Nucleus accumbens (tissue), 56 donors: ENCODE data around the gene KRT32.

Source experiments
- DNase-seq, 56 donors: peaks; one replicate each; lab custom pipeline; 2025; lab: John Stamatoyannopoulos, UW

Gene KRT32

DNA sequence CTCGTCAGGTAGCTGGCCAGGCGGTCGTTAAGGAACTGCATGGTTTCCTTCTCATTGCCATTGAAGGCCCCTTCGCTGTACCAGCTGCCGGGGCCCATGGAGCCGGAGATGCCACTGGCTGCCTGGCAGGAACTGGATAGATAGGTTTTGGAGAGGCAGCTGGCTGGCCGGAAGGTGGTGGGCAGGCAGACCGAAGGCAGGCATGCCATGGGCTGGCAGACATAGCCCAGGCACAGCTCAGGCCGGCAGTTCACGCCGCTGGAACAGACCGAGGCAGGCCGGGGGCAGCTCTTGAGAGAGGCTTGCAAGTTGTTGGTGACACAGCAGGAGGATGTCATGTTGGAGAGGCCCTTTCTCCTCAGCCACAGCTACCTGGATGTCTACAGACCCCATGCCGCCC, at the start of gene KRT32:
KRT32 (minus strand) TSS at position 399 of the 400 bp plus-strand sequence; CDS start at position 338, 61 bp downstream.
- no peak for DNase-seq

DNA sequence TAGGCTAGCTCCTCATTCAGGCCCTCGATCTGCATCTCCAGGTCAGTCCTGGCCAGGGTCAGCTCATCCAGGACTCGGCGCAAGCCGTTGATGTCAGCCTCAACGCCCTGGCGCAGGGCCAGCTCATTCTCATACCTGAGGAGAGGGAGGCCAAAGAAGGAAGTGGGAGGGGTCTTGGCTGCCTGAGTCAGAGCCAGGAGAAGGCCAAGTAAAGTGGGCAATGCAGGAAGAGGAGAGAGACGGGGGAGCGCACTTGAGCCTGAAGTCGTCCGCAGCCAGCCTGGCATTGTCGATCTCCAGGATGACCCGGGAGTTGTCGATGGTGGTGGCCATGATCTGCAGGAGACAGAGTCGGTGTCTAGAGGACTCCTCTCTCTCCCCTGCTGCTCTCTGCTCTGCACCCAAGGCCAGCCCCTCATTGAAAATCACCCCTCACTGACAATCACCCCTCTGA, 49.7 kb upstream of the KRT32 start:
- no peak for DNase-seq

DNA sequence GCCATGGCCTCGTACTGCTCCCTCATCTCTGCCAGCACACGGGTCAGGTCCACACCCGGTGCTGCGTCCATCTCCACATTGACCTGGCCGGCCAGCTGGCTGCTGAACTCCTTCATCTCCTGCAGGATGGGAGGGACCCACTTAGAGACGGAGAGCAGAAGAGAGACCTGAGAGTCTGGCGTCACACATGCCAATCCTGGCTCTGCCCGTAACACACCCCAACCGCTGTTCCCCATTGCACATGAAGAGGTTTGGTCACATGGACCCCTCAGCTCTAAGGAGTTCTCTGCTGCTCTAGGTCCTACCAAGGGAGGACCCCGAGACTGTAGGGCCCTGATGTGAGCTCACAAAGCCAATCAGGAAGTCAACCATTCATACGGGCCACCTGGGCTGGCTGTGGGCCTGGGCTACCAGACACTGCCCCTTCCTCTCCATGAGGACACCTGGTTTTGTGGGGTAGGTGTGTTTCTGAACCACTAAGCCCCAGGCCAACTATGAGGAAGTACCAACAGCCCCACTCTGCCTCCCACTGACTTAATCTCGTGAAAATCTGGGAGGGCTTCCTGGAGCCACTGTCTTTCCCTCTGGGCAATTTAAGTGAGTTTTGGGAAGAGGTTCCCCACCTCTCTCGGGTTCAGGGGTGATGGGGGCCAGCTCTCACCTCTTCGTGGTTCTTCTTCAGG, 49.1 kb upstream of the KRT32 start:
- DNase-seq, result no peak

DNA sequence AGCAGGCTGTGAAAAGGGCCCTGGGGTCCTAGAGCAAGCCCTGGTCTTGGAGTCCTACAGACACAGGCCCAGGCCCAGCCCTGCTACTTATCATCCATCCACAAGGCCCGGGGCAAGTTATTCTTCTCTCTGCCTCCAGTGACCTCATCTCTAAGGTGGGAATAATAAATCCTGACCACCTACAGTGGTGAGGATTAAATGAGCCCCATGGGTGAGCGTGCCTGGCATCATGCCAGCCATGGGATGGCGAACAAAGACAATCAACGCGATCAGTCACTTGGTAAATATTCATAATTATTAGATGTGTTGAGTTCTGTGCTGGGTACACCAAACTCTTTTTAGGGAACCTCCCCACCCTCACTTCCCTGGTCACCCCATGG, 46.0 kb upstream of the KRT32 start:
- DNase-seq, result no peak

DNA sequence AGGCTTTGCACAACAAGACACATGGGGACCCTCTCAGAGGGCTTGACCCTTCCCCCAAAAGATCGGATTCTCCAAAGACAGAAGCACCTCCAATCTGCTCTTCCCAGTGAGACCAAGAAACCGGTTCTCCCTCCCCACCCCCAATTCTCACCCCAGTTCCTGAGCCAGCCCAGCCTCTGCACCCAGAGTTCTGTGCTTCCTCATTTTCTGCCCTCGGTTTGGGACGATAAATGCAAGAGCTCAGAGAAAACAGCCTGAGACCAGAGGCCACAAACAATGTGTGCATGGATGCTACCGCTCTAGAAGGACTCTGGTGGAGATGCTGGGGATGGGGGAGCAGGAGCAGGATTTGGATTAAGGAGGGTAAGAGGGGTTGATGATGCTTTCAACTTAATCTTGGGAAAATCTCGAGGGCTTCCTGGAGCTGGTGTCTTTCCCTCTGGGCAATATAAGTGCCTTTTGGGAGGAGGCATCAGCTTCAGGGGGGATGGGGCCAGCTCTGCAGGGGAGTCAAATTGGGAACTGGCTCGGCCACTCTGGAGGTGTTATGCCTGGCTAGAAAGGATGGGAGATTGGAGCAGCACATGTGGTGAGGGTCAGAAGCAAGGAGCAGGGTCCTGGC, 45.5 kb upstream of the KRT32 start:
- DNase-seq, result no peak

DNA sequence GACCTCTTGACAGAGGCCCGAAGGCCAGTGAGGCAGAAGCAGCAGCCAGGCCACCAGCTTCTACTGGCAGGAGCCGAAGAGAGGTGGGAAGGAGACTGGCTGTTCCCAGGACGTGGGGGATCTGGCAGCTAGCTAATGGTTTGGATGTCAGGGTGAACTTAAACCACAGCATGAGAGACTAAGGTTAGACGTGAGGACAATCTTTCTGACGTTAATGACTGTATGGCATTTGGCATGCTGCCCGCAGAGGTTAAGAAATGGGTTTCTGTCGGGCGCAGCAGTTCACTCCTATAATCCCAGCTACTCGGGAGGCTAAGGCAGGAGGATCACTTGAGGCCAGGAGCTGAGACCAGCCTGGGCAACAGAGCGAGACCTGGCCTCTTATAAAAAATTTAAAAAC, 44.5 kb upstream of the KRT32 start:
- no peak for DNase-seq

DNA sequence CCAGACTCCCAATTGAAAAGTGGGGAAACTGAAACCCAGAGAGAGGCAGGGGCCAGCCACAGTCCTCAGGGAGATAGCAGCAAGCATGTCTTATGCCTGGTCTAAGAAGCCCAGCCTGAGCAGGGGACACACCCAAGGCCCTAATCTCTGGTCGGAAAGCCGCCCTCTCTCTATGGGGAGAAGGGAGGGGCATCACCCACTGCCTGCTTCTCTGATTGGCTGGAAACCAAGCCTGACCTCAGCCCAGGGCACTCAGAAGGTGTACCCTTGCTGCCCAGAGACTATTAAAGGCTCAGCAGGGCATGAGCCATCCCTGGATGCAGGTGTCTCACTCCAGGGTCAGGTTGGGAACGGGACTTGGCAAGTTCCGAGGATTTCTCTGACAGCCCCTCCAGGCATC, 43.9 kb upstream of the KRT32 start:
- no peak for DNase-seq

DNA sequence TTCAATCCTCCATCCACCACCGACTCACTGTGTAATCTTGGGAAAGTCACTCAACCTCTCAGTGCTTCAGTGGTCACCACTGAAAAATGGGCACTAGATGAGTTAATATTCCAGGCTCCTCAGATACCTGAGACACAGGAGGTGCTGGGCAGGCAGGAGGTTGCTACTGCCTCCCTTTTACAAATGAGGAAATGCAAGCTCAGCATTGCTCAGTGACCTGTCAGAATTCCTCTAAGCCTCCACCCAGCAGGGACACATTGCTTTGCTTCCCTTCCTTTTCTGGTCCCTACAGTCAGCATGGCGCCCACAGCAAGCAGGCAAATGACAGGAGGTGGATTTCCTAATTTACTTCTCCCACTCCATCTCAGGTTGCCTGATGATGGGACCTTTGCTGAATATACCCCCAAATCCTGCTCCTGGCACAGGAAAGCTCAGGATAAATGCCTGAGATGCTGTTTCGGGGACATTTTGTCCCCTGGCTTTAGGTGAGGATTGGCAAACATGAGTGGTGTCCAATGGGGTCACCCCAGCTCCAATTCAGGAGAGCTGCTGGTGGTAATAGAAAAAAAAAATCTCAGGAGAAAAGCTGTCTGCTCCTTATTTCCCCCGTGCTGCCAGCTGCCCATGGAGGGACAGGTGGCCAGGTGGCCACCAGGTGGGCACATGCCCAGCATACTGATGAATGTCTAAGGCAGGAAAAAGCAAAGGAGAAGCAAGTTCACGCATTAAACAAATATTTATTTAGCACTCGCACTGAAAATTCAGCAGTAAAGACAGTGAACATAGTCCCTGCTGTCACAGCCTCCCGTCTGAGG, 43.3 kb upstream of the KRT32 start:
- DNase-seq, result no peak

DNA sequence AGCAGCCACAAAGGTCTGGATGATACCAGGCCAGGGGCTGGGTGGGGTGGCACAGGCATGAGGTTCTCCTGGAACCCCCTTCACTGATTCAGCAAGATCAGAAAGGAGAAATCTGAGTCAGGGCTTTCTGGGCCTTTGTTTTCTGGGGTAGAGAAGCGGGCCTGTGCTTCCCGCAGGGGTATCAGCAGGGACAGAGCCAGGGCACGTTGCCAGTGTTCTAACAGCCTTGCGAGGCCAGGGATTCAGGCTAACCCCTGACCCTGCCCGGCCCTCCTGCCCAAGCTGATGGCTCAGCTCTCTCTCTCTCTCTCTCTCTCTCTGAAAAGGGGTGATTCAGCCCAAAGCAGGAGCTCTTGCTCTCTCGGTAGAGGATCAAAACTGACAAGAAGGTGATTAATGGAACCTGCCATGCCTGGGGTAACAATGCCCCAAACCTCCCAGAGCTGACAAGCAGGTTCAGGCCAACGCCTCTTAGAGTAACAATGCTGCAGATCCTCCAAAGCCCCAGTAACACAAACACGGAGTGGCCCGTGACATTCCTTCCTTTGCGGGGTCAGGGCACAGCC, 40.2 kb upstream of the KRT32 start:
- DNase-seq, result no peak

DNA sequence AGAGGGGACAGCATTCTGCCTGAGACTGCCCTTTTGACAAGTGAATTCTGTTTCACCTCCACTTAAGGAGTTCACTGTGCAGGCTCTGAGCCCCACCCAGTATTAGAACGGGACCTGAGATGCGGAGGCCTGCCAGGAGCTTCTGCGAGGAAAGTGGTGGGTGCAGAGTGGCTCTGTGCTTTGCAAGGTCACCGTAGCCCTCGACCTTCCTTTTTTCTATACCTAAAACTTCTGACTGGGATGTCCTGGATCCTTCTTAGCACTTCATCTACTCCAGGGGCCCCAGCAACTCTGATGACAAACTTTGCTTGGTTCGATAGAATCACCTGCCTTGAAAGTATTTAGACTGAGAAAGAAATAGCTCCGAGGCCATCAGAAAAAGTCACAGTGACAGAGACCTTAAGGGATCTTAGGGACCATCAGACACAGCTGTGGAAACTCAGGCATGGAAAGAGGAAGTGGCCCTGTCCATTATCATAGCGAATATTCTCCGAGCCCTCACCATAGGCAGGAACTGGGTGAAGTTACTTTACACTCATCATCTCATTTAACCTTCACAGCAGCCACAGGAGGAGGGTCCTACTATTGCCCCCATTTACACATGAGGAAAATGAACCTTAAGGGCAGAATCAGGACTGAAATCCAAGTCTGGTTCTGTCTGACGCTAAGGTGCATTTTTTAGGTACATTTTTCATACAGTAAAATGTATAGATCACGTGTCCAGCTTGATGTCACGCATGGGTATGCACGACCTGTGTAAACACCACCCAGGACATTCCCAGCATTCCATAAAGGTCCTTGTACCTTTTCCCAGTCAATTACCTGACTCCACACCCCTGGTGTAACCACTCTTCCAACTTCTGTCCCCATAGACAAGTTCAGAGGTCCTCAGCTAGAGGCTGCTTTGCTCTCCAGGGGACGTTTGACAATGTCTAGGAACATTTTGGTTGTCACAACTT, 38.9 kb upstream of the KRT32 start:
- DNase-seq, result no peak

DNA sequence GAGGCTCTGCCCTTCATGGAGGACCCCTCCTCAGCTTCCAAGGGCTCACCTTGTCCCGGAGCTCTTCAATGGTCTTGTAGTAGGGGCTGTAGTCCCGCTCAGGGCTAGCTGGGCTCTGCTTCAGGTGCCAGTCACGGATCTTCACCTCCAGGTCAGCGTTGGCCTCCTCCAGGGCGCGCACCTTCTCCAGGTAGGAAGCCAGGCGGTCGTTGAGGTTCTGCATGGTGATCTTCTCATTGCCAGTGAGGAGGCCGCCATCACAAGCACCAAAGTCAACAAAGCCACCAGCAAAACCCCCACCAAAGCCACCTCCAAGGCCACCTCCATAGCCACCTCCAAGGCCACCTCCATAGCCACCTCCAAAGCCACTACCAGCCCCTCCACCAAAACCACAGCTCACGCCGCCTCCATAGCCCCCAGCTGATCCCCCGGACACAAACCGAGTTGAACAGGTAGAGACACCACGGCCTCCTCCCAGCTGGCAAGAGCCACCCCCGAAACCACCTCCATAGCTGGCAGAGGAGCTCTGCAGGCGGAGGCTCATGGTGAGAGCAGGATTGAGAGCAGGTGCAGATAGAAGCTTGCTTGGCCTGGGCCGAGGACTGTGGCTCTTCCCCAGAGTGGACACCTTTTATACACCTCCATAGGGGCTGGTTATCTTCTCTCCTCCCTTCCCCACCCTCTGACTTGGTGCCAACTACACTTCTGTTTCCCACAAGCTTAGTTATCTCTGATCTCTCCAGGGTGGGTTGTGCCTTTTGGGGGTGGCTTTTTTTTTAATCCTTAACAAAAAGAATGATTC, 38.0 kb upstream of the KRT32 start, which contains the start of gene KRT13:
KRT13 (minus strand) TSS at position 606 of the 802 bp plus-strand sequence; CDS start at position 544, 62 bp downstream.
- DNase-seq, result no peak

DNA sequence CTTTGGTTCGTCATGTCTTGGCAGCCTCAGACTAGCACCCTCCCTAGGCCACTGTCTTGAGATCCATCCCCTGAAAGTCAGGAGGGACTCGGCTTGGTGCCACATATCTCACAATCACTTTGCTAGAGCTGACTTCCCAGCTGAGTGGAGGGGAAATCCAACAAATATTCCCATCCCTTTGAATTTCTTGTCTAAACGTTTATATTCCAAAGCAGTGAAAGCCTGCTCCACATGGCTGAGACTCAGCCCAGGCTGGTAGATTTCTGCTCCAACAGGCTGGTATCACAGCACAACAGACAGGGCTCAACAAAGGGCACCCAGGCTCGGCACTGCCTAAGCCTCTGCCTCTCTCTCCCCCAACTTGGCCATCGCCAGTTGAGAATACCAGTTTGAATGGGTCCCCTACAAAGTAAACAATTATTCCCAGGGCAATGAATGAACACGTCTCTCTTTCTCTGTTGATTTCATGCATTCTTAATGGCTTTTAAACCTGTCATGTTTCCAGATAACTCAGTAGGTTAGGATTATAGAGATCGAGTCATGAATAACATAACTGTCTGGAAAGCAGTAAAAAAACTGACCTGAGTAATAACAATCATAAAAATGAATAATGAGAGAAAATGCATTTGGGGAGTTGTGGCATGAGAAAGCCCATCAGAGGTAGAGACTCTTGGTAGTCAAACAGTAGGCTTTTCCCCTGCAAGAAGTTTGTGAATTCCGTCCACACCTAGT, 37.2 kb upstream of the KRT32 start:
- DNase-seq, result no peak

DNA sequence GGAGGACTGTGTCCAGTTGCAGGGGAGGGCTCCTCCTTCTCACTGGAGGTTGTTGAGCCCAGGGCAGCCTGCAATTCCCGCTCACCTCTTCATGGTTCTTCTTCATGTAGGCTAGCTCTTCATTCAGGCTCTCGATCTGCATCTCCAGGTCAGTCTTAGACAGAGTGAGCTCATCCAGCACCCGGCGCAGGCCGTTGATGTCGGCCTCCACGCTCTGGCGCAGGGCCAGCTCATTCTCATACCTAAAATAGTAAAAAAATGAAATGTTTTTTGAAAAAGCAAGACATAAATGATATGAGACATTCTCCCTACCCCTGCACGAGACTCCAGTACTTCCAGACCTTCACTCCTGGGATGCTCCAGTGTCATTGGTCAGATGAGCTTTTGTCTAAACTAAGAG, 36.0 kb upstream of the KRT32 start:
- no peak for DNase-seq

DNA sequence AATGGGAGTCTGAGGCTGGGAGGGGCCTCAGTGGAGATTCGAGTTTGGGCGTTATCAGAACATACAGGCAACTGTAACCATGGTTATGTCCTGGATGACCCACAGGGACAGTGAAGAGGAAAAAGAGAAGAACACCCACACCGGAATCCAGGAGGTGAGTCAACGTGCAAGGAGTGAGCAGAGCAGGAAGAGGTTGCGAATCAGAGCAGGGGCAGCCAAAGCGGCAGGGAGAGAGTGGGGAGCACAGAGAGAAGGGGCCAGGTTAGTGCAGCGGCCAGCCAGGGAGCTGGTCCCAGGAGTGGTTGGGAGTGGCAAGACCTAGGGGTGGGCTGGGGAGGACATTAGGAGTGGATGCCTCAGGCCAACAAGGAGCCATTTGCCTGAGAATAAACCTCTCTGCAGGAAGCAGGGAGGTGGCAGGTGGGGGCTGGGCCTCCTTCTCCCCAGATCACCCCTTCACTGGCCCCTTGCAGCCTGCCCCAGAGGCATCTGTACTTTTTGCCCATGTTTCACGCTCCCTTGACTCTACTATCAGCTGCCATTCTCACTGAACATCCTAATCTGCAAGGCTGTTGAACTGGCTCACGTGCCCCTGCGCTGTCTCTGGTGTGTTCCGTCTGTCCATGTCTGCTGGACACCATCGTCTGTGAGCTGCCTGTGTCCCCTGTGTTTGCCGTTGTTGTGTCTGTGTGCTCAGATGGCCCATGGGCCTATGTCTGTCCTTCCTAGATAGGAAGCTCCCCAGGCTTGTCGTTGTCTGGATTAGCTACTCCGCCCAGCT, 33.1 kb upstream of the KRT32 start:
- no peak for DNase-seq

DNA sequence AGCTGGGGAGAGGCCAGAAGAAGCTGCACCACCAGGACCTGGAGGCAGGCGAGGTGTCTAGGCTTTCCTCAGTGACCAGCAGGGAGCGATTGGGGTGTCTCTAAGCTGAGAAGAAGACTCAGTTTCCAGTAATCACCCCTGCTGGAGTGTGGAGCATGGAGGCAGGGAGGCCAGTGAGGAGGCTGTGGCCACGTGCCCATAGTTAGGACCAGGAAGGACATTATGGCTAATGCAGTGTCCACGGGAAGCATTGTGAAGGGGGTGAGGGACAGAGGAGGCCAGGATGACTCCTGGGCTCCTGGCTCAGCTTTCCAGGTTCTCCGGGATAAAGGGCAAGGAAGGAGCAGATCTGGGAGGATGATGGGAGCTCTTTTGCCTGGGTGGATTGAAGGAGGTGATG, 32.5 kb upstream of the KRT32 start:
- no peak for DNase-seq

DNA sequence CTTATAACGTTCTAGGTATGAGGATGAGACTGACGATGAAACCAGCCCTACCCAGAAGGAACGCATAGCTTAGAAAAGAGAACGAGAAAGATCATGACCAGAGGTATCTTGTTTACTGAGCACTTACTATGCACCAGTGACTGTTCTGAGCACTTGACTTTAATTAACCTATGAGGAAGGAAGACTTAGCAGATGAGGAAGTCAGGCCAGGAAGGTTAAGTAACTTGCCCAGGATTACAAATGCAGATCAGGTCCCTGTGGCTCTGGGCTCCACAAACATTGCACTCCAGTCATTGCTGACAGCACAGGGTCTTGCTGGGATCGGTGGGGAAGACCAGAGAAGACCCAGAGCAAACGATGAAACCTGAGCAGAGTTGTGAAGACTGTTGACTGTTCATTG, 31.1 kb upstream of the KRT32 start:
- DNase-seq, result no peak

DNA sequence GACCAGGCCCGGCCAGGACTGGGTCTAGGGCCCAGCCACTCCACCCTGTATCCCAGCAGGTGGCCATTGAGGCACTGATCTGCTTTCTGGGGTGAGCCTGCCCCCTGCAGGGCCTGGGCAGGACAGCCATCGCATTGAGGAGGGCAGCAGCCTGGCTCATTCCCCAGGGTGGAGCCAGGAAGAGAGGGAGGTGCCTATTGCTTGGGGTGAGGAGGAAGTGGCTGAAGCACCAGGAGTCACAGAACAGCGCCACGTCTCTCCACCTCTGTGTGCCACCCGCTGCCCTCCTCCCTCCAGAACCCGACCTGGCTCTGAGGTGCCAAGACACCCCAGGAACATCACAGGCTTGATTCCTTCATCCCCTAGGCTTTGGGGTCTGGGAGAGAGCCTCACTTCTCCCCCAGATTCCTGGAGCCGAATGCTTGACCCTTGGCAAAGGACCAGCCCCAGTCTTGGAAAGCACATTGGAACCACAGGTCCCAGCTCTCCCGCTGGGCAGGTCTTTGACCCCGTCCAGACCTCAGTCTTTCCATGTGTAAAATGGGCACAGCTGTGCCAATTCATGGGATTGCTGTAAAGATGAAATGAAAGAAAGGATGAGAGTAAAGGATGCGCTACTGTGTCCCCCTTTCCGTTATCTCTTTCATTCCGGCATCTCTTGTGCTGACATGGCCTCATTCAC, 29.8 kb upstream of the KRT32 start:
- peak in 8 of 56 donors; percentile 2 to 14 (median 10) for DNase-seq
